Karpas-422 (cell line): ENCODE measurements around the gene HEATR9. TPM values are rescaled to one million over a fixed set of nuclear protein-coding genes. Genes with fewer than 3 reads are reported as not detected.

Source experiments
- DNase-seq: peaks from one replicate; pipeline ENCODE4 v3.0.0-alpha.2; 2015
- H2AFZ ChIP-seq: fragments of 200-600 bp; sonication (generic); 2 replicates; pipeline ENCODE4 v1.6.1; 2014; ENCODE audit warnings: antibody characterized with exemption, low read length, mixed read lengths
- H3K27ac ChIP-seq: fragments of 200-600 bp; sonication (generic); 2 replicates; pipeline ENCODE4 v1.5.1; 2014; ENCODE audit warnings: mild to moderate bottlenecking, low read length, moderate library complexity
- H3K27me3 ChIP-seq: fragments of 200-600 bp; sonication (generic); 2 replicates; pipeline ENCODE4 v1.6.1; 2014; ENCODE audit warnings: low read length, mixed read lengths
- H3K36me3 ChIP-seq: fragments of 200-600 bp; sonication (generic); 2 replicates; pipeline ENCODE4 v1.6.1; 2014; ENCODE audit warnings: low read length, mixed read lengths; ENCODE audit not compliant: insufficient read depth
- H3K4me1 ChIP-seq: fragments of 200-600 bp; sonication (generic); 2 replicates; pipeline ENCODE4 v1.6.1; 2014; ENCODE audit warnings: mild to moderate bottlenecking, low read length, mixed read lengths
- H3K4me2 ChIP-seq: fragments of 200-600 bp; sonication (generic); 2 replicates; pipeline ENCODE4 v1.6.1; 2014; ENCODE audit warnings: low read length, low read depth, mild to moderate bottlenecking; ENCODE audit not compliant: poor library complexity, severe bottlenecking
- H3K4me3 ChIP-seq: fragments of 200-600 bp; sonication (generic); 2 replicates; pipeline ENCODE4 v1.5.1; 2014; ENCODE audit warnings: mild to moderate bottlenecking, antibody characterized with exemption, low read length, mixed read lengths
- H3K79me2 ChIP-seq: fragments of 200-600 bp; sonication (generic); 2 replicates; pipeline ENCODE4 v1.6.1; 2014; ENCODE audit warnings: mild to moderate bottlenecking, low read length, mixed read lengths
- H3K9ac ChIP-seq: fragments of 200-600 bp; sonication (generic); 2 replicates; pipeline ENCODE4 v1.6.0; 2014; ENCODE audit warnings: low read length
- H3K9me2 ChIP-seq: fragments of 200-600 bp; sonication (generic), shearing (Covaris generic); replicated peaks from 2 replicates; pipeline ENCODE4 v1.6.0; 2014; ENCODE audit warnings: mild to moderate bottlenecking, low read length, moderate library complexity; ENCODE audit not compliant: insufficient read depth
- H3K9me3 ChIP-seq: fragments of 300-700, 200-600 bp; sonication (generic); 2 replicates; pipeline ENCODE4 v1.6.1; 2014; ENCODE audit warnings: low read length, mixed read lengths
- H4K20me1 ChIP-seq: fragments of 200-600 bp; sonication (generic); 2 replicates; pipeline ENCODE4 v1.6.1; 2014; ENCODE audit warnings: mild to moderate bottlenecking, antibody characterized with exemption, low read length, low read depth; ENCODE audit not compliant: insufficient read depth
- total RNA-seq: library from RNA; depleted of rRNA; stranded (reverse); fragments of >200 nt; shearing (Covaris generic); gene quantifications from 2 replicates; pipeline ENCODE4 v1.2.3, GENCODE V29; 2014; ENCODE audit warnings: low replicate concordance

HEATR9 gene
- total RNA-seq, 1 experiment from 2014 or later, result not detected

GRCh38 chr17:35843698-35844097, 25.0 kb downstream of the HEATR9 start:
- Histone ChIP-seq H3K27ac (no peak overlapping the region), H3K4me3 (no peak overlapping the region), H3K4me2 (no peak overlapping the region), H3K9me2 (no peaks in the 10 kb centered on the region), H4K20me1 (0 out of 2 replicates have a peak, but pooled peaks cover 10% of the 10 kb centered on the region), H3K9me3 (no peaks in the 10 kb centered on the region), H3K9ac (no peak overlapping the region), H3K27me3 (no peaks in the 10 kb centered on the region), H2AFZ (no peak overlapping the region), H3K36me3 (peaks cover 48% of the 10 kb centered on the region; the same call in 1 of the 2 replicates), H3K4me1 (no peaks in the 10 kb centered on the region), H3K79me2 (peaks cover 6% of the 10 kb centered on the region)
- DNase-seq, result no peak

- Histone ChIP-seq H3K36me3 (peaks cover 51% of the 10 kb centered on the region), H3K4me1 (no peaks in the 10 kb centered on the region), H4K20me1 (0 out of 2 replicates have a peak, but pooled peaks cover 10% of the 10 kb centered on the region), H3K9me2 (no peaks in the 10 kb centered on the region), H2AFZ (no peak overlapping the region), H3K4me3 (no peak overlapping the region), H3K4me2 (no peak overlapping the region), H3K27me3 (no peaks in the 10 kb centered on the region), H3K9ac (no peak overlapping the region), H3K27ac (no peak overlapping the region), H3K79me2 (peaks cover 6% of the 10 kb centered on the region), H3K9me3 (no peaks in the 10 kb centered on the region)
- no peak for DNase-seq
Measured at GRCh38 chr17:35842239-35842638, 26.5 kb downstream of the HEATR9 start.

GRCh38 chr17:35841505-35841904, 27.2 kb downstream of the HEATR9 start:
- Histone ChIP-seq H3K4me3 (no peak overlapping the region), H3K9me3 (no peaks in the 10 kb centered on the region), H3K9ac (no peak overlapping the region), H3K4me1 (no peaks in the 10 kb centered on the region), H3K36me3 (peaks cover 55% of the 10 kb centered on the region), H2AFZ (no peak overlapping the region), H3K27ac (no peak overlapping the region), H3K79me2 (peaks cover 6% of the 10 kb centered on the region), H3K4me2 (no peak overlapping the region), H3K27me3 (no peaks in the 10 kb centered on the region), H4K20me1 (0 out of 2 replicates have a peak, but pooled peaks cover 10% of the 10 kb centered on the region), H3K9me2 (no peaks in the 10 kb centered on the region)
- DNase-seq, result no peak

- peaks cover 3% of the 10 kb centered on the region; the same call in 1 of the 2 replicates for H3K79me2 ChIP-seq
- H4K20me1 ChIP-seq, result 0 out of 2 replicates have a peak, but pooled peaks cover 10% of the 10 kb centered on the region
Measured at GRCh38 chr17:35841101-35841500, 27.6 kb downstream of the HEATR9 start.

GRCh38 chr17:35825206-35825605, 43.5 kb downstream of the HEATR9 start:
- H3K79me2 ChIP-seq, result peaks cover 72% of the 10 kb centered on the region

More at GRCh38 chr17:35841101-35841500, 27.6 kb downstream of the HEATR9 start:
- H2AFZ ChIP-seq, result no peak overlapping the region
- H3K9me2 ChIP-seq, result no peaks in the 10 kb centered on the region
- H3K27me3 ChIP-seq, result no peaks in the 10 kb centered on the region
- no peaks in the 10 kb centered on the region for H3K9me3 ChIP-seq
- no peak overlapping the region for H3K4me3 ChIP-seq
- peaks cover 59% of the 10 kb centered on the region for H3K36me3 ChIP-seq
- no peaks in the 10 kb centered on the region for H3K4me1 ChIP-seq
- H3K27ac ChIP-seq, result no peak overlapping the region
- H3K9ac ChIP-seq, result no peak overlapping the region
- no peak overlapping the region for H3K4me2 ChIP-seq
- no peak for DNase-seq

GRCh38 chr17:35821308-35821707, 47.4 kb downstream of the HEATR9 start:
- Histone ChIP-seq H4K20me1 (peaks cover 17% of the 10 kb centered on the region), H2AFZ (no peak overlapping the region), H3K9me3 (no peaks in the 10 kb centered on the region), H3K9me2 (no peaks in the 10 kb centered on the region), H3K9ac (no peak overlapping the region), H3K27me3 (no peaks in the 10 kb centered on the region), H3K27ac (no peak overlapping the region), H3K79me2 (peaks cover 93% of the 10 kb centered on the region), H3K36me3 (peaks cover 74% of the 10 kb centered on the region), H3K4me3 (no peak overlapping the region), H3K4me1 (no peaks in the 10 kb centered on the region), H3K4me2 (no peak overlapping the region)
- no peak for DNase-seq

More at GRCh38 chr17:35825206-35825605, 43.5 kb downstream of the HEATR9 start:
- no peak for DNase-seq
- Histone ChIP-seq H3K4me3 (no peak overlapping the region), H3K9me3 (no peaks in the 10 kb centered on the region), H3K27ac (no peak overlapping the region), H3K4me1 (no peaks in the 10 kb centered on the region), H3K36me3 (peaks cover 71% of the 10 kb centered on the region), H4K20me1 (peaks cover 5% of the 10 kb centered on the region; the same call in 1 of the 2 replicates), H3K27me3 (no peaks in the 10 kb centered on the region), H3K9me2 (no peaks in the 10 kb centered on the region), H3K9ac (no peak overlapping the region), H3K4me2 (no peak overlapping the region), H2AFZ (no peak overlapping the region)

- peaks cover 30% of the 10 kb centered on the region for H4K20me1 ChIP-seq
- H2AFZ ChIP-seq, result no peak overlapping the region
- peaks cover 94% of the 10 kb centered on the region for H3K79me2 ChIP-seq
- no peak overlapping the region for H3K9ac ChIP-seq
- H3K9me3 ChIP-seq, result no peaks in the 10 kb centered on the region
- H3K27me3 ChIP-seq, result no peaks in the 10 kb centered on the region
- no peaks in the 10 kb centered on the region; the same call in 1 of the 2 replicates for H3K4me1 ChIP-seq
- H3K4me2 ChIP-seq, result no peak overlapping the region
- H3K36me3 ChIP-seq, result peaks cover 71% of the 10 kb centered on the region
- no peak overlapping the region for H3K4me3 ChIP-seq
- no peak for DNase-seq
- no peak overlapping the region for H3K27ac ChIP-seq
- H3K9me2 ChIP-seq, result no peaks in the 10 kb centered on the region
Measured at GRCh38 chr17:35819455-35819854, 49.2 kb downstream of the HEATR9 start.

GRCh38 chr17:35817196-35817595, 51.5 kb downstream of the HEATR9 start:
- H3K36me3 ChIP-seq, result peaks cover 56% of the 10 kb centered on the region; the same call in 1 of the 2 replicates
- peaks cover 37% of the 10 kb centered on the region for H4K20me1 ChIP-seq
- H3K27ac ChIP-seq, result no peak overlapping the region

More at GRCh38 chr17:35817196-35817595, 51.5 kb downstream of the HEATR9 start:
- H3K27me3 ChIP-seq, result no peaks in the 10 kb centered on the region
- no peak overlapping the region for H3K9ac ChIP-seq
- no peak overlapping the region for H2AFZ ChIP-seq
- H3K4me2 ChIP-seq, result no peak overlapping the region
- H3K4me1 ChIP-seq, result no peaks in the 10 kb centered on the region; the same call in 1 of the 2 replicates
- H3K9me3 ChIP-seq, result no peaks in the 10 kb centered on the region
- H3K9me2 ChIP-seq, result no peaks in the 10 kb centered on the region
- peaks cover 97% of the 10 kb centered on the region for H3K79me2 ChIP-seq
- DNase-seq, result no peak
- H3K4me3 ChIP-seq, result no peak overlapping the region
